Spleen (tissue), 11 donors: ENCODE results near the gene HMOX2. TPM values are rescaled to one million over a fixed set of nuclear protein-coding genes. Genes with fewer than 3 reads are reported as not detected.

Source experiments
- DNase-seq: peaks from one replicate; pipeline ENCODE4 v3.0.0-alpha.2; 2020
- H3K27ac ChIP-seq, 8 donors: fragments of 200-600 bp; sonication (generic) in 7 of 8; 1 replicate in 4 of 8; 2 replicates in 4 of 8; pipeline versions ENCODE4 v1.5.0 to v1.8.0; 2016 to 2021; ENCODE audit warnings: inconsistent platforms in 4 of 8, mild to moderate bottlenecking in 4 of 8, moderate library complexity in 1 of 8
- H3K27me3 ChIP-seq, 7 donors: fragments of 200-600 bp; sonication (generic) in 6 of 7; replicated peaks in 1 of 7; 1 replicate in 4 of 7; 2 replicates in 3 of 7; pipeline versions ENCODE4 v1.5.0 to v1.8.0; 2016 to 2021; ENCODE audit warnings: inconsistent platforms in 3 of 7, mild to moderate bottlenecking in 1 of 7
- H3K36me3 ChIP-seq, 6 donors: fragments of 200-600 bp; sonication (generic) in 5 of 6; 1 replicate in 4 of 6; 2 replicates in 2 of 6; pipeline versions ENCODE4 v1.5.0 to v1.8.0; 2016 to 2021; ENCODE audit warnings: inconsistent platforms in 2 of 6
- H3K4me1 ChIP-seq, 6 donors: fragments of 200-600 bp; sonication (generic) in 5 of 6; 1 replicate in 3 of 6; 2 replicates in 3 of 6; pipeline versions ENCODE4 v1.5.0 to v1.8.0; 2016 to 2021; ENCODE audit warnings: inconsistent platforms in 3 of 6
- H3K4me3 ChIP-seq, 8 donors: fragments of 200-600 bp; sonication (generic) in 7 of 8; 1 replicate in 4 of 8; 2 replicates in 4 of 8; pipeline versions ENCODE4 v1.5.0 to v1.8.0; 2016 to 2021; ENCODE audit warnings: inconsistent platforms in 4 of 8, mild to moderate bottlenecking in 4 of 8, moderate library complexity in 2 of 8
- H3K9me3 ChIP-seq, 8 donors: fragments of 200-600 bp; sonication (generic) in 7 of 8; 1 replicate in 4 of 8; 2 replicates in 4 of 8; pipeline versions ENCODE4 v1.5.0 to v1.8.0; 2016 to 2021; ENCODE audit warnings: inconsistent platforms in 4 of 8
- CTCF ChIP-seq, 11 experiments: fragments of 200-600 bp in 7 of 11; fragments of 450-650 bp in 4 of 11; sonication (generic) in 4 of 11; IDR thresholded peaks in 8 of 11; conservative IDR thresholded peaks in 3 of 11; 1 replicate in 7 of 11; 2 replicates in 4 of 11; pipeline versions ENCODE4 v1.4.0 to v1.8.0; 2016 to 2021; ENCODE audit warnings: antibody characterized with exemption in 11 of 11, inconsistent platforms in 4 of 11, mild to moderate bottlenecking in 1 of 11
- POLR2A ChIP-seq, 3 donors: fragments of 450-650 bp; IDR thresholded peaks; one replicate each; pipeline ENCODE4 v1.5.1; 2017; ENCODE audit warnings: antibody characterized with exemption in 3 of 3, mild to moderate bottlenecking in 1 of 3
- POLR2AphosphoS5 ChIP-seq, 3 donors: sonication (generic); formaldehyde crosslinking; IDR thresholded peaks; one replicate each; pipeline ENCODE4 v1.5.1; 2017; ENCODE audit warnings: antibody characterized with exemption in 3 of 3
- WGBS, 5 donors: extraction: QIAGEN DNeasy Blood & Tissue Kit in 3 of 5; methylation state at CpG; one replicate each; pipeline versions ENCODE4 v1.1.5 to v1.1.7; 2013 to 2018; 5-methylcytosine and 5-hydroxymethylcytosine counted together
- intact Hi-C: fragments of 100-400 bp; cut with DNase I; formaldehyde crosslinking; loops from one replicate; pipeline ENCODE4 v1.15.0; 2023; ENCODE audit warnings: low total_unique reads
- polyA plus RNA-seq, 3 donors: library from polyadenylated mRNA; stranded (reverse); fragments of 200-250 nt; gene quantifications; one replicate each; pipeline ENCODE4 v1.2.1, GENCODE V29; 2013
- total RNA-seq, 7 donors: library from RNA; depleted of rRNA in 3 of 7; stranded (reverse); fragments of >200 nt in 3 of 7; fragmentation: NEBNext Ultra II Directional in 4 of 7; extraction: Animal tissue kit (Norgen Biotek cat#: 25700) in 4 of 7; gene quantifications; one replicate each; pipeline versions ENCODE4 v1.1.0 to v1.2.1, GENCODE V29; 2016 to 2021
- donor health status: healthy with polysubstance abuse.
- donor health status: DM: no; HTN: no; CAD: no; lungs with moderate emphysema.
- donor health status: DM: no; HTN: no; CAD: no.
- donor health status: Bipolar disorder and iron deficiency.
- donor health status: healthy.
- donor health status: DM: no; HTN: no; CAD: no.
- donor health status: DM: yes; HTN: yes; CAD: no.

Gene HMOX2
- total and polyA plus RNA-seq, 10 donors: 26.6 to 73.8 (median 53.3) TPM

GRCh38 chr16:4507588-4508345 lies 31.6 kb downstream of the HMOX2 start:
- H3K27me3 ChIP-seq: no peaks in the 10 kb centered on the region
- peaks cover 20 to 69% (median 43%) of the 10 kb centered on the region in 6 donors for H3K4me1 ChIP-seq
- intact Hi-C loops: no loop called here
- H3K4me3 ChIP-seq: no peak overlapping the region
- no peak for DNase-seq
- peak overlapping the region in 1 of 8 donors; percentile 93 for H3K27ac ChIP-seq
- no peaks in the 10 kb centered on the region for H3K9me3 ChIP-seq
- TF ChIP-seq POLR2A (IDR thresholded peaks at IDR 0.05) (no peak), POLR2AphosphoS5 (IDR thresholded peaks at IDR 0.05) (no peak), CTCF (IDR thresholded peaks at IDR 0.05 in 8 of 11, conservative IDR thresholded peaks at IDR 0.05 in 3 of 11) (no peak)
- 86 to 93% (median 89%) methylated on average over 17 of the region's 17 CpGs for WGBS, 5 donors
- peaks cover 4 to 80% (median 58%) of the 10 kb centered on the region in 6 donors for H3K36me3 ChIP-seq

GRCh38 chr16:4508806-4509205 lies 32.6 kb downstream of the HMOX2 start:
- Histone ChIP-seq H3K27me3 (no peaks in the 10 kb centered on the region), H3K4me1 (peaks cover 23 to 69% (median 47%) of the 10 kb centered on the region in 6 donors), H3K36me3 (peaks cover 4 to 86% (median 64%) of the 10 kb centered on the region in 6 donors), H3K4me3 (no peak overlapping the region), H3K27ac (peak overlapping the region in 1 of 8 donors; percentile 93), H3K9me3 (no peaks in the 10 kb centered on the region)
- TF ChIP-seq POLR2AphosphoS5 (IDR thresholded peaks at IDR 0.05) (no peak), POLR2A (IDR thresholded peaks at IDR 0.05) (no peak), CTCF (IDR thresholded peaks at IDR 0.05 in 8 of 11, conservative IDR thresholded peaks at IDR 0.05 in 3 of 11) (no peak)
- intact Hi-C loops: no loop called here
- 93 to 100% (median 97%) methylated on average over 2 to 3 of the region's 3 CpGs for WGBS, 5 donors
- DNase-seq: peak; percentile 64

- Histone ChIP-seq H3K4me1 (peaks cover 25 to 69% (median 50%) of the 10 kb centered on the region in 6 donors), H3K9me3 (no peaks in the 10 kb centered on the region), H3K27me3 (no peaks in the 10 kb centered on the region), H3K27ac (peak overlapping the region in 1 of 8 donors; percentile 2), H3K4me3 (no peak overlapping the region), H3K36me3 (peaks cover 4 to 91% (median 64%) of the 10 kb centered on the region in 6 donors)
- WGBS, 5 donors: 92 to 98% (median 94%) methylated on average over 6 to 8 of the region's 8 CpGs
- intact Hi-C loops: no loop called here
- DNase-seq: peak; percentile 39
- no peak for TF ChIP-seq CTCF (IDR thresholded peaks at IDR 0.05 in 8 of 11, conservative IDR thresholded peaks at IDR 0.05 in 3 of 11)
- peak in 2 of 3 donors; percentile 3 to 42 for TF ChIP-seq POLR2AphosphoS5 (IDR thresholded peaks at IDR 0.05)
These were observed 33.2 kb downstream of the HMOX2 start for GRCh38 chr16:4509420-4509819.

- 74 to 87% (median 84%) methylated on average over 5 of the region's 5 CpGs for WGBS, 5 donors
- peak; percentile 51 for DNase-seq
- intact Hi-C loops: no loop called here
- TF ChIP-seq POLR2AphosphoS5 (IDR thresholded peaks at IDR 0.05) (no peak), POLR2A (IDR thresholded peaks at IDR 0.05) (no peak), CTCF (IDR thresholded peaks at IDR 0.05 in 8 of 11, conservative IDR thresholded peaks at IDR 0.05 in 3 of 11) (no peak)
- peak overlapping the region in 1 of 8 donors; percentile 2 for H3K27ac ChIP-seq
- no peaks in the 10 kb centered on the region for H3K27me3 ChIP-seq
- peaks cover 4 to 91% (median 64%) of the 10 kb centered on the region in 6 donors for H3K36me3 ChIP-seq
- H3K4me3 ChIP-seq: no peak overlapping the region
- peaks cover 27 to 69% (median 50%) of the 10 kb centered on the region in 6 donors for H3K4me1 ChIP-seq
- H3K9me3 ChIP-seq: no peaks in the 10 kb centered on the region
These were observed 33.9 kb downstream of the HMOX2 start for GRCh38 chr16:4510131-4510530.
